Smooth muscle cell of bladder (primary cell): ENCODE data around the gene CTRL. TPM values are rescaled to one million over a fixed set of nuclear protein-coding genes. Genes with fewer than 3 reads are reported as not detected.

ENCODE experiments used
- total RNA-seq: library from RNA; depleted of rRNA; stranded (reverse); fragments of >200 nt; gene quantifications from 2 replicates; pipeline ENCODE4 v1.2.3, GENCODE V29; 2014

The CTRL gene
- 0.74 and 0.85 TPM in 2 replicates for total RNA-seq

DNA sequence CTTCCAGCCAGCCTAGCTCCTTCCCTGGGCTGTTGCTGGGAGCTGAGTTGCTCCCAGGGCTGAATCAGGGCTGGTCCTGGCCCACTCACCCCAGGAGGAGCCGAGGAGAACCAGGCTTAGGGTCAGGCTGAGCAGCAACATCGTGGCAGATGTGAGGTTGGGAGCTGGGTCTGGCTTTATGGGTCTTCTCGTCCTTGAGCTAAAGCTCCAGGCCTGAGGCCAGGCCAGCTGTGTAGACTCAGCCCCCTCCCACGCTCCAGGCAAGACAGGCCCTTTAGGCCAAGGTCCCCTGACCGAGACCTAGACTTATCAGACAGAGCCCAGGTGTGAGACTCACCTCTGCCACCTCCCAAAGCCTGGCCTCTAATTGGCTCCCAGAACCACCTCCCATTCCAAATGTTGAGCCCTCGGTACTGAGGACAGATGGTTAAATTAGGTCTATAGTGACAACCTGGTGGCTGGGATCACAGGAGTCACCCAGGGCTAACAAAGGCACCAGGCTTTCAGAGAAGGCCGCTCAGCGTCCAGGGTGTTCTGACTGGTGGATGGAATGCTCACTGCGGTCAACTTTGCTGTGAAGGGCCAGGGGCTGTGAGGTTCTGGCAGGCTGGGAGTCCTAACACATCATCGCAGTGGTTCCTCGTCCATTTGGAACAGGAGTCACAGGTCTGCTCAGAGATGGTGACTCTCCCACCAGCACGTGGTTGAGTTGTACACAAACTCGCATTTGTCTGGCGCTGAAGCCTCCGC lies at the start of gene CTRL:
Gene CTRL (minus strand): TSS at position 151 of the 750 bp plus-strand sequence. CDS start 10 bp downstream, at position 141.

GRCh38 chr16:67979955-67980678 lies 48.5 kb upstream of the CTRL start, which contains the start of gene DPEP3:
DPEP3 (minus strand) TSS chr16:67980499; CDS start chr16:67980380, 119 bp downstream.

DNA sequence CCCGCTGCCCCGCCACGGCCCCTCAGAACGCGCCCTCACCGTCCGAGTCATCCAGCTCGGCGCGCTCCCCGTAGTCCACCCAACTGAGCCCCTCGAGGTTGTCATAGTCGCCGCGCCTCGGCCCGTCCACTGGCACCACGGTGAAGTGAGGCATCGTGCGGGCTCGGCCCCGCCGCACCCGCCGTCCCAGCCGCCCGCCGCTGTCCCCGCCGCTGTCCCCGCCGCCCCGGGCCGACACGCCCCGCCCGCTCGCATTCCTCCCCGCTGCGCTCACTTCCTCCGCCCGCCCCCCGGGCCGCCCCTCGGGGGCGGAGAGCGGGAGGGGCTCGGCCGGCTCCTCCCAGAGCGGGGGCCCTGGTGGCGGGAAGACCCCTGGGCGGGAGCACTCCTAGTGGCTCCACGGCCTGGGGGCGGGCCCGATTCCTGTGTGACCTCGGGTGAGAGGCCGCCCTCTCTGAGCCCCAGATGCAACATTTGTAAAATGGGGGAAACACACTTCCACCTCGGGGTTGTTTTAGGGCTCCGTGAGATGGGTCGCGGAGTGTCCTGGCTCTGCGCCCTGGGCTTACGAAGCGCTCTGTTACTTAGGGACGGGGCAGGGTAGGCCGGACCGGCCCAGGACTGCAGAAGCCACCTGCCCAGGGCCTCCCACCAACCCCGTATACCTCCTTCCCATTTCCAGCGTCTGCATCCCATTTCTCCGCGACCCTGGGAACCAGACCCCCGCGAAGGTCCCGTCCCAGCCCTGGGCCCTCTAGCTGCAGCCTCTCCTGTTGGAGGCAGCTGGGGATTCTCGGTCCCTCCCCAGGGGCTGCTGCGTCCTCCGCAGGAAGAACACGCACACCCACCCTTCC lies 37.0 kb upstream of the CTRL start, which contains the start of gene SLC12A4:
Gene SLC12A4 (minus strand): TSS at position 238 of the 854 bp plus-strand sequence. CDS start 84 bp downstream, at position 154.

DNA sequence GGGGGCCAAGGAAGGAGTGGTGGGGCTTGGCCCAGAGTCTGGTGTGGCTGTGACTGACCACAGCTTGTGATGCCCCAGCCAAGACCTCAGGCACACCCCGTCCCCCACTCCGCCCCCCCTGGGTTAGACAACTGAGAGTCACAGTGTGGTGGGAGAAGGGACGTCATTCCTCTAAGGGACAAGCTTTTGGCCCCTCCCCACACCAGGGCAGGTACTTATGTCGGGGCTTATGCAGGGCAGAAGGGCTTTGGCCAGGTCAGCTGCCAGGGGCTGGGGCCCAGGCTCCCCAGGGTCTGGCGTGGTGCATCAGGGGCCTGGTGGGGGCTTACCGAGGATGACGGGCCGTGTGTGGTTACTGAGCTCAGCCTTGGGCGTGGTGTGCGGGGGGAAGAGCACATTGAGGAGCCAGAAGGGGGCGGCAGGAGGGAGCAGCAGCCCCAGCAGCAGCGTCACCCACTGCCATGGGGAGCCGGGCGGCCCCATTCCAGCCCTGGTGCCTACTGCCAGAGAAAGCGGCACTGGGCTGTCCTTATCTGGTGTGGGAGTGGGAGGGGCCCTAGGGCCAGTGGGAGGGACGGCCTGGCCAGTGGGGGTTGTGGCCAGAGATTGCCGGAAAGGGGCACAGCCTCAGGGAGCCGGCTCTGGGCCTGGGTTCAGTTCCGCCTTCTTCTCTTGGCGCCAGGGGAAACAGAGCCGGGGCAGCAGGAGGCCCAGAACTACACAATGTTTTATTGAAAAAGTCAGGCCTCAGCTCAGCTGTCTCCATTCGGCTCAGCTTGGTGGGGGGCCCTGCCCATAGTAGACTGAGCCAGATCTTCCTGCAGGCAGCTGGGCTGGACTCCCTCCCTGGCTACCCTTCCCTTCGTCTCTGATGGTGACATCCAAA lies 12.2 kb upstream of the CTRL start, which contains the start of gene LCAT:
Gene LCAT (minus strand): TSS at position 502 of the 886 bp plus-strand sequence. CDS start 19 bp downstream, at position 483.

DNA sequence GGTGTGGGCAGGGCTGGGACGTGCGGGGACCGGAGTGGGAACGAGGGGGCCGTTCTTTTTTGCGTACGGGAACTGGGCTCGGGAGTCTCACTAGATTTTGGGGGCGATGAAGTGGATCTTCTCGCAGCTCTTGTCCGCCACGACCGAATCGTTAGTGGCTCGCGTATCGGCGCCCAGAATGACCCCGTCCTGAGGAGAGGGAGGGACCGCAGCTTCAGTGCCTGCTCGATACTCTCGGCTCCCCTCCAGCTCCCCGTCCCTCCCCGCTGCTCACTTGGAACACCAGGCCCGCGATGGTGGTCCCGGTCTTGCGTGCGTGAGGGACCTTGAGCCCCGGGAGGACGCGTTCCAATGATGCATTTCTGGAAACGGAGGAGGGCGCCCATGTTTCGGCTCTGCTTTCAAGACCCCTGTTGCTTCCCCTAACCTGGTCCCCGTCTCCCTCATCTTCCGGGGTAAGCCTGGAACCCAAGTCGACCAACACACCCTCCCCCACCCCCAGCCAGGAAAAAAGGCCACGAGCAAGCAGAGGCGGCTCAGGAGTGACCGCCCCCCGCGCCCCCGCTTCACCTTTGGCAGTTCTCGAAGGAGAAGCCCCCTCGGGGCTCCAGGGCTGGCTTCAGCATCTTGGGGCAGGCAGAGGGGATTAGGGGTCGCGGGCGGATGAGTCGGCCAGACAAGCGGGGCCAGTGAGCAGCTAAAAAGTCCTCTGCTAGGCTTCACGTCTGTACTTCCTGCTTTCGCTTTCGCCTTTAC lies 4.6 kb upstream of the CTRL start, which contains the start of gene PSMB10:
Gene PSMB10 (minus strand): TSS at position 727 of the 756 bp plus-strand sequence. CDS start 101 bp downstream, at position 626.

GRCh38 chr16:67892899-67893742 lies 38.5 kb downstream of the CTRL start, which contains the start of gene PSKH1:
PSKH1 (plus strand) TSS chr16:67893254; CDS start chr16:67908750, 15,496 bp downstream.

GRCh38 chr16:67884684-67885083 lies 47.0 kb downstream of the CTRL start, which contains the start of gene NRN1L:
NRN1L (plus strand) TSS chr16:67884885; CDS start chr16:67884904, 19 bp downstream.

Other genes starting within 250 kb of the CTRL start
- gene GFOD2, start 212.5 kb downstream of the CTRL start, total RNA-seq: 9.1 and 13.9 TPM in 2 replicates
- gene RANBP10, start 125.3 kb downstream of the CTRL start, total RNA-seq: 3.1 and 4.3 TPM in 2 replicates
- 0.57 and 1.2 TPM in 2 replicates for gene TSNAXIP1, start 125.0 kb downstream of the CTRL start, total RNA-seq
- gene THAP11, start 89.5 kb downstream of the CTRL start, total RNA-seq: 22.3 and 31.9 TPM in 2 replicates
- gene NUTF2, start 84.9 kb downstream of the CTRL start, total RNA-seq: 94.4 and 101 TPM in 2 replicates
- 13.5 and 15.4 TPM in 2 replicates for gene CENPT, start 84.2 kb downstream of the CTRL start, total RNA-seq
- gene EDC4, start 58.8 kb downstream of the CTRL start, total RNA-seq: 39.3 and 43.6 TPM in 2 replicates
- gene NRN1L, start 47.0 kb downstream of the CTRL start, total RNA-seq: 0.14 TPM in 1 of 2 replicates, not detected in the other
- gene PSKH1, start 38.6 kb downstream of the CTRL start, total RNA-seq: 8.7 and 14.7 TPM in 2 replicates
- gene PSMB10, start 5.0 kb upstream of the CTRL start, total RNA-seq: 61.4 and 82.1 TPM in 2 replicates
- gene LCAT, start 12.3 kb upstream of the CTRL start, total RNA-seq: 3.6 and 6.1 TPM in 2 replicates
- 105 and 150 TPM in 2 replicates for gene SLC12A4, start 36.8 kb upstream of the CTRL start, total RNA-seq
- gene DPEP3, start 48.6 kb upstream of the CTRL start, total RNA-seq: not detected in 2 replicates
- gene DPEP2, start 67.6 kb upstream of the CTRL start, total RNA-seq: not detected in 2 replicates
- gene DPEP2NB, start 84.0 kb upstream of the CTRL start, total RNA-seq: not detected in 2 replicates
- 7.8 and 10.3 TPM in 2 replicates for gene DDX28, start 91.4 kb upstream of the CTRL start, total RNA-seq
- gene DUS2, start 91.4 kb upstream of the CTRL start, total RNA-seq: 10.8 and 12.5 TPM in 2 replicates
- 6.7 and 8.3 TPM in 2 replicates for gene NFATC3, start 153.5 kb upstream of the CTRL start, total RNA-seq